MV-4-11 (cell line): ENCODE measurements around the gene TTLL9.
A peak's percentile ranks its signal among the peaks of the same experiment; 100 is the strongest.
"Not testable (repeated sequence)": the region's sequence is repeated elsewhere in the genome, so short reads cannot be mapped to it uniquely, and the experiment has no call there.

Experiments used
- DNase-seq: peaks from one replicate; lab custom pipeline; 2025; lab: John Stamatoyannopoulos, UW

TTLL9 gene

GRCh38 chr20:31918466-31919105 is 48.2 kb downstream of the TTLL9 start:
- DNase-seq: no peak

DNA sequence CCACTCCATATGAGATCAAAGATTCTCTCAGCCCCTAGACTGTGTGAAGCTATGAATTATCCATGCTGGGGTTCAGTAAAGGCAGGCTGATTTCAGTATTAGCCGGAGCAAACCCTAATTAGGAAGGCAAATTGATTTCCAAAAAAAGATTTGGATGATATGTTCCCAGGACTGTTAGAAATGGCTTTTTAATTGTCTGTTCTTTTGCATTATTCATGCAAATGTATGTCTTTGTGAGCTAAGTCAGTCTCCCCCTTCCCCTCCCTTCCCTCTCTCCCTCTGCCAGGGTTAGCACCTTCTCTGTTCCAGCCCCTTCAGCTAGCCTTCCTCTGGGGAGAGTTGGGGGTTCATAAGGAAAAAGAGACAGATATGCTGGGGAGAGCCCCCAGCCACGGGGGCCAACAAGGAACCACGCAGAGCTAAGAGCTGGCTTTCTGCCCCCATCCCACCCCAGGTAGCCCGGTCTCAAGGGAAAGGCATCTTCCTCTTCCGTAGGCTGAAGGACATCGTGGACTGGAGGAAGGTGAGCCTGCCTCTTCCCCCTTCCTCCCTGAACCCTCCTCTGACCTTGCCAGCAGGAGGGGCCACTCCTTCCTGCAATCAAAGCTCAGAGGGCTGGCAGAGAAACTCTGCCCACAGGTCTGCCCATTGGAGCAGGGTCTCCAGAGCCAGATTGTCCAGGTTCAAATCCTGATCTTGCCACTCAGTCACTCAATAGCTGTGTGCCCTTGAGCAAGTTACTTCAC is 49.1 kb downstream of the TTLL9 start:
- no peak for DNase-seq

DNA sequence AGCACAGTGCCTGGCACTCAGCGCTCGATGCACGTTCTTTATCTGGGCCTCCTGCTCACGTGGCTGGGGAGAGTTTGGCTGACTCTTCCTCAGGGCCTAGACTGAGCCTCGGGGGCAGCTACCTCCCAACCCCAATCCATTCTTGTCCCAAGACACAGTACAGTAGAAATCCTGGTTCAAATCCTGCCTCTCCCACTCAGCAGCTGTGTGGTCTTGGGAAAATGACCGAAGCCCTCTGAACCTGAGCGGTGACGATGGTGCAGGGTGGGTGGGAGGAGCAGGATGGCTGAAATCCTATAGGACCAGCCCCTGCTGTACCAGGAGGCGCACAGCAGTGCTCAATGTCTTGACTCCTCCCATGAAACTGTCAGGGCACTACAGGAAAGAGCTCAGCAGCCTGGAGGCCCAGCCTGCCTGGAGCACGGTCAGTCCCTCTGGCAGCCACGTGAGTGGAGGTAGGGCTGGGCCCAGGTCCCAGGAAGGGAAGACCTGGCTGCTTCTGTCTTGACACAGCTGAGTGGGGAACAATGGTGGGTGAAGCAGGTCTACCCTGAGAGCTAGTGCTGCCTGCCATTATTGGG is 49.9 kb downstream of the TTLL9 start:
- no peak for DNase-seq

DNA sequence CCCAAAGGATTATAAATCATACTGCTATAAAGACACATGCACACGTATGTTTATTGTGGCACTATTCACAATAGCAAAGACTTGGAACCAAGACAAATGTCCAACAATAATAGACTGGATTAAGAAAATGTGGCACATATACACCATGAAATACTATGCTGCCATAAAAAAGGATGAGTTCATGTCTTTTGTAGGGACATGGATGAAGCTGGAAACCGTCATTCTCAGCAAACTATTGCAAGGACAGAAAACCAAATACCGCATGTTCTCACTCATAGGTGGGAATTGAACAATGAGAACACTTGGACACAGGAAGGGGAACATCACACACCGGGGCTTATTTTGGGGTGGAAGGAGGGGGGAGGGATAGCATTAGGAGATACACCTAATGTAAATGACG is 51.0 kb downstream of the TTLL9 start:
- not testable (repeated sequence) for DNase-seq

- peak; percentile 33 for DNase-seq
These were observed 51.7 kb downstream of the TTLL9 start for GRCh38 chr20:31922181-31922580.

DNA sequence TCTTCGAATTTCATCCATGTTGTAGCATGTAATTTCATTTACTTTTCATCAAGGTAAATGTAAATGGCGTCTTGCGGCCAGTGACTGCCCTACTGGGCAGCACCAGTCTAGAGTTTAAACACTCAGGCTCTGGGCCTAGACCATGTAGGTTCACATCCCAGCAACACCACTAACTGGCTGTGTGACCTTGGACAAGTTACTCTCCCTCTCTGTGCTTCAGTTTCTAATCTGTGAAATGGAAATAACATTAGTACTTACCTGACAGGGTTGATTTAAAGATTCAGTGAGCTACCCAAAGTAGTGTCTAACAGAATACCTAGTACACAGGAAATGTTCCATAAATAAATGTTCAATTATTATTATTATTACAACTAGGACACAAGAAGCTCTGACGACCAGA is 52.2 kb downstream of the TTLL9 start:
- DNase-seq: no peak

- DNase-seq: no peak
These were observed 53.2 kb downstream of the TTLL9 start for GRCh38 chr20:31923388-31924331.

DNA sequence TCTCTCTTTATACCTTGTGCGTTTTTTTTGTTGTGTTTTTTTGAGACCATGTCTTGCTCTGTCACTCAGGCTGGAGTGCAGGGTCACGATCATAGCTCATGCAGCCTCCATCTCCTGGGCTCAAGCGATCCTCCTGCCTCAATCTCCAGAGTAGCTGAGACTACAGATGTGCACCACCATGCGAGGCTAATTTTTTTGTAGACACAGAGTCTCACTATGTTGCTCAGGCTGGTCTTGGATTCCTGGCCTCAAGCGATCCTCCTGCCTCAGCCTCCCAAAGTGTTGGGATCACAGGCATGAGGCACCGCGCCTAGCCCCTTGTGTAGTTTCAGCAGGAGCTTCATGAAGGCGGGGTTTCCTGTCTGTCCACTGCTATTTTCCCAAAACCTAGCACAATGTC is 54.1 kb downstream of the TTLL9 start:
- DNase-seq: no peak

DNA sequence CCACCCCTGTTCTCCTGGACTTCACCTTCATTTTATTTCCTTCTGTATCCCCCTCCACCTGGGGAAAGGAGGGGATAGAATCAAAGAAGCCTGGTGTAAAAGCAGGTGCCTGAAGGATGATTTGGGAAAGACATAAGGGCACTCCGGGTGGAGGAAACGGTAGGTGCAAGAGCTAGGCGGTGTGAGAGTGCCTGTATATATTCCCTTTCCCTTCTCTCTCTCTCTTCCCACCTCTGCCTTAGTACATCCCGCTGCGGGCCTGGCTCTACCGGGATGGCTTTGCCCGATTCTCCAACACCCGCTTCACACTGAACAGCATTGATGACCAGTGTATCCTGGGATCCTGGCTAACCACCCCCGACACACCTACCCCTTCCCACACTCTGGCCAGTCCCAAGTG is 55.2 kb downstream of the TTLL9 start:
- DNase-seq: no peak

GRCh38 chr20:31926493-31926892 is 56.1 kb downstream of the TTLL9 start:
- no peak for DNase-seq

GRCh38 chr20:31927627-31928159 is 57.3 kb downstream of the TTLL9 start:
- no peak for DNase-seq

DNA sequence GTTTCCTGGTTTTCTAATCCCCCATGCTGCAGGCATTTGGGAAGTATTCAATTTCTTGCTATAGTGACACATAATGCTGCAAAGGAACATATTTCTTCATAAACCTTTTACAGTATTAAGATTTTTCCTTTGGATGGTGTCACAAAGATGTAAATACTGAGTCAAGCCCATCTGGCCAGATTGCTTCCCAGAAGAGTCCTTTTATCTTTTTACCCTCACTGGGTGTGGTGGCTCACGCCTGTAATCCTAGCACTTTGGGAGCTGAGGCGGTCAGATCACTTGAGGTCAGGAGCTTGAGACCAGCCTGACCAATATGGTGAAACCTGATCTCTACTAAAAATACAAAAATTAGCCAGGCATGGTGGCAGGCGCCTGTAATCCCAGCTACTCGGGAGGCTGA is 59.2 kb downstream of the TTLL9 start:
- DNase-seq: not testable (repeated sequence)

- DNase-seq: peak; percentile 49
These were observed 60.3 kb downstream of the TTLL9 start for GRCh38 chr20:31930779-31931178.

DNA sequence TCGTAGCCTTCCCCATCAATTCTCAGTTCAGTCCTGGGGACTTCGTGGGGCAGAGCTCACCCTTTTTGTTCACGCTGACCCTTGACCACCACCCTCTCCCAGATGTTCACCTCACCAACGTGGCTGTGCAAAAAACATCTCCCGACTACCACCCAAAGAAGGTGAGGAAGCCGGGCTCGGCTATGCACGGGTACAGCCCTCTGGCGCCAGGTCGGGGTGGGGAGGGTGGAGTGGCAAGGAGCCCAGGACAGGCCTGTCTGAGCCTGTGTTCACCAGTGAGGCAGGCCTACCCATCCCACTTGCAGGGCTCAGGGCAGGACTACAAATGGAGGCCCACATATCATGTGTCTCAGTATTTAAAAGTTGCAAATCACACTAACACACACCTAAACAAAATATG is 63.3 kb downstream of the TTLL9 start:
- DNase-seq: no peak

DNA sequence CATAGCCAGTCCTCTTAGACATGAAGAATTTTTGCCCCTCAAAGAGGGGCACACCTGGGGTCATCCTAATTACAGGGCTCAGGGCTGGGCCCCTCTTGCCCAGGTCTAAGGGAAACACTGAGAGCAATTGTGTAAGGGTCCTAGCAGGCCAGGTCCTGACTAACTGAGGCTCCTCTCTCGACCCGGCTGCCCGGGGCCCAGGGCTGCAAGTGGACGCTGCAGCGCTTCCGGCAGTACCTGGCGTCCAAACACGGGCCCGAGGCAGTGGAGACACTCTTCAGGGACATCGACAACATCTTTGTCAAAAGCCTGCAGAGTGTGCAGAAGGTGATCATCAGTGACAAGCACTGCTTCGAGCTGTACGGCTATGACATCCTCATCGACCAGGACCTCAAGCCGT is 64.1 kb downstream of the TTLL9 start:
- DNase-seq: no peak

DNA sequence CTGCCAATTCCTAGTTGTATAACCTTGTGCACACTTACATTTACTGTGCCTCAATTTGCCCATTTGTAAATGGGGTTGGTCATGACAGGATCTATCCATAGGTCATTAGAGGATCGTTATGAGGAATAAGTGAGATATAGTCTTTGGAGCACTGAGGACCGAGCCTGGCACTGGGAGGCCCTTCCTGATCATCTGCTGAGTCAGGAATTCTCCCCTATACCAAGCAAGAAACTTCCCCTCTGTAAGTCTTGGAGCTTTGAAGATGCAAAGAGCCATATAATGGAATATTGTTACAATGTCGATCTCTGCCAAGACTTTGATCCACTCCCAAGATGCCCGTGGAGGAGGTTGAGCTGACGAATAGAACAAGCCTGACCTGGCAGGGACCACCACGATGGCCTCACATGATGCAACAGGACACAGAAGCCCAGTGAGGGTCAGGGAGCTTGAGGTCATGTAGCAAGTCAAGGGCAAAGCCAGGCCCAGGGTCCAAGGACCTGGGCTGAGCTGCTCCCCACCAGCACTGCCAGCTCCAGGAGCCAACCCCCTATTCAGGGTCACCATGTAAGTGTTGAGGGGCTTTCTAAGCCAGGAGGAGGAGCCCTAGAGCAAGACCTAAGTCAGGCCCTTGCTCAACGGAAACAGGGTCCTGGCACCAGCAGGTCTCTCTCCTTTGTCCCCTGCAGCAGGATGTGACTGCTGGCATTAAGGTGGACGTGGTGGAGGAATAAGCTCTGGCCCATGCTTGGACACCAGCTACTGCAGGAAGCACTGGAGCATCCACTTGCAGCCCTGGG is 64.7 kb downstream of the TTLL9 start:
- no peak for DNase-seq

GRCh38 chr20:31936420-31936819 is 66.0 kb downstream of the TTLL9 start:
- no peak for DNase-seq

DNA sequence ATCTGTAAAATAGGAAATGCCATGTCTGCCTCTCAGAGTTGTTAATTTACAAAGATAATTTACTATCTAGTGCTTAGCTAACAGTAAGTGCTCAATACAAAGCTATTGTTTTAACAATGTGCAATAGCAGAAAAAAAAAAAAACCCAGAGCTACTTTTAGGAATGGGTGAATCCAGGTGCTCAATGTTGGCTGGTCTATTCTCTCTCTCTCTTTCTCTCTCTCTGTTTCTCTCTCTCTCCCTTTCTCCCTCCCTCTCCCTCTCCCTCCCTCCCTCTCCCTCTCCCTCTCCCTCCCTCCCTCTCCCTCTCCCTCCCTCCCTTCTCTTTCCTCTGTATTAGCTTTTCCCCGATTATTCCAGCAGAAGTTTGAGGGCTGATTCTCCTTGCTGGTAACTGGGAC is 67.4 kb downstream of the TTLL9 start:
- no peak for DNase-seq

- DNase-seq: no peak
These were observed 69.2 kb downstream of the TTLL9 start for GRCh38 chr20:31939661-31940060.

- DNase-seq: no peak
These were observed 72.6 kb downstream of the TTLL9 start for GRCh38 chr20:31943052-31943471.

DNA sequence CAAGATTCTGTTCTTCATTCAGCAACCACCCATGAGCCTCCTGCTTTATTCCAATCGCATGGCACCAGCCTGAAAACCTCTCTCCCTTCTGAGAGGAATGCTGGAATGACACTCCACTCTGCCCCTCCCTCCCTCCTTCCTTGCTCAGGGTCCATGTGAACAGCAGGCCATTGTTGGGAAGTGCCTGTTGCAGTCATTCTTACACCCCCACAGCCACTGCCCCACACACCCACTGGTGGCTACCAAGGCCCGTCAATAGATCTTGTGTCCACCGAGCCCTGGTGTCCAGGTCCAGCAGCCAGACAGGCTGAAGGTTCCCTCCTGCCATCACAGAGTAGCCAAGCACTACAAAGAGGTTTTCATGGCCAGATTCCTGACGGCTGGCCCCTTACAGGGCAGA is 74.9 kb downstream of the TTLL9 start:
- DNase-seq: no peak
